Cardiac septum (tissue), 1 donor: ENCODE results near the gene RBFOX1. TPM values are rescaled to one million over a fixed set of nuclear protein-coding genes. Genes with fewer than 3 reads are reported as not detected.

ENCODE experiments used
- DNase-seq: peaks from one replicate; pipeline ENCODE4 v3.0.0-alpha.2; 2020; ENCODE audit warnings: low spot score
- intact Hi-C: fragments of 100-400 bp; cut with DNase I; formaldehyde crosslinking; loops from one replicate; pipeline ENCODE4 v1.14.0; 2022
- total RNA-seq: library from RNA; stranded (reverse); fragmentation: NEBNext Ultra II Directional; extraction: Animal tissue kit (Norgen Biotek cat#: 25700); gene quantifications from one replicate; pipeline ENCODE4 v1.2.1, GENCODE V29; 2021
- donor health status: DM: no; HTN: no; CAD: no.

The RBFOX1 gene
- total RNA-seq, 1 donor from 2014 or later = 27.1 TPM

DNA sequence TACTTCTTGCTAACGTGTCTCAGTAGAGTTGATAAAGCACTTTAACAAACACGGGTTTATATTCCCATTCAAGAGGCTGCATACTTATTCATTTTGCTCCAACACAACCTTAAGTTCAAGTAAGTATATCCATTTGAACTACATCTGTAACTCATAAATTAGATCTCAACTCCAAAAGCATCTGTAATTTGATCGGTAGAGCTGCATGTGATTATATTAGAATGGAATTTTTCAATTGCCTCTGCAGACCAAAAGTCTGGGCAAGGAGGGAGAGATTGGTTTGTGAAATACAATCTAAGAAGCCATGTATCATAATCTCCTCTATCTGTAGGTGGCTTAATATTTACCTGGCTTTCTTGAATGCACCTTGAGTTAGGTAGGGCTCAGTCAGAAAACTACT lies 371.0 kb downstream of the RBFOX1 start:
- intact Hi-C loops = no loop called here
- no peak for DNase-seq

DNA sequence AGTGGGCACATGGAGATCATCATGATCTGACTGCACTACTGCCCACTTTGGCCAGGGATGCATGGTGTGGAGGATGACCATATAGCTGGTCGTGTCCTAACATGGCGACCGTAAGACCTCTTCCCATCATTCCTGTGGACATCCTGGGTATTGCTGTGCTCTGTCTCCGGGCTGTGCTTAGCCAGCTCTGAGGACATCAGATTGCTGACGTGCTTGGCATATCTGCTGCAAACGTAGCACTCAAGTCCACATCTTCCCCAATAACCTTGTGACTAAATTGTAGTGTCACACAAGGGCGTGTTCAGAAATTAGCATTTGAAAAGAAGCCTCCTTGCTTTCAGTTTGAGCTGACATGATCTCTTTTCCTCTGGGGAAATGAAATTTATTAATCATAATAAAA lies 373.2 kb downstream of the RBFOX1 start:
- DNase-seq = no peak
- intact Hi-C loops = no loop called here

DNA sequence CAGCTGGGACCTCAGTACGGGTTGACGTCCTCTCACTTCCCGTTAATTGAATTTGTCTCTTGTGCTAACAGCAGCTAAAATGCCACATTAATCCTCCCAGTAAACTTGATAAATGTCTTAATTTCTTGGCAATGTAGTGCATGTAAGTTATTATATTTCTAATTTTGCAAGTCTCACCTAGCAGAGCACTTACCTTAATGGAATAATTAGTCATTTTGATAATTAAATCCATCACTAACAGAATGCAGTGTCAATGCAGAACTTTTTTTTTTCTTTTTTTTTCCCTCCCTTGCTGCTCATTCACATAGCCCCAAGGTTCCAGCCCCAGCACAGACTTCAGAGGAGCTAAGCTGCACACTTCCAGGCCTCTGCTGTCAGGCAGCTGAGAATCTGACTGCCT lies 376.5 kb downstream of the RBFOX1 start:
- intact Hi-C loops = no loop called here
- no peak for DNase-seq

DNA sequence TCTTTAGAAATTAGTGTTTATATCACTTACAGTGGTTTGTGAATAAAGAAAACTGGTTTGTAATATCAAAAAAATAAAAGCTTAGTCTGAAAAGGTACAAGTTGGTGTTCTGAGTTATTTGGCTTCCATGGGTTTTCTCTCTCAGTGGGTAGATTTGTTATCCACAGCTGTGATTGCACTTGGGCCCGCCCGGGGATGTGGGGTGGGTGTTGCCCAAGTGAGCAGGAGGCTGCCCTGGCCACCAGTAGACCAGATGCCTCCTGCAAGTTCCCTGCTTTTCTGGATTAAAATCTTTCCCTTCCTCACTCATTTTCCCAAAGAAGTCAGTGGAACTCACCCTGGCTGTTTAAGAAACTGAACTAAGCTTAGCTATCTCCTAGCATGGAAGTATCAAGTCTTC lies 380.6 kb downstream of the RBFOX1 start:
- intact Hi-C loops = no loop called here

DNA sequence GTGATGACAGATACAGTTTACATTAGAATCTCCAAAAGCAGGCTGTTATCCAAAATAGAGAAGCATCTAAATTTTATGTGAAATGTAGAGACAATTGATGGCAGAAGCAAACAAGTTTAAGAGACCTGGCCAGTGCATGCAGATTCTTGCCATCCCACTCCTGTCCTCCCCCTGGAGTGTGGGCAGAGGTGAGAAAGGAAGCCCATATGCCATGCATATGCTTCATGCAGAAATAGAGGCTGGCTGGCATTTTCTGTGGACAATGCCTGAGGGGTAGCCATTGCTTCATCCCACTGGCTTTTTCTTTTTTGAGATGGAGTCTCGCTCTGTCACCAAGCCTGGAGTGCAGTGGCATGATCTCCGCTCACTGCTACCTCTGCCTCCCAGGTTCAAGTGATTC lies 382.1 kb downstream of the RBFOX1 start:
- DNase-seq = no peak
- intact Hi-C loops = no loop called here

More for the DNA sequence above, 380.6 kb downstream of the RBFOX1 start:
- DNase-seq = no peak

DNA sequence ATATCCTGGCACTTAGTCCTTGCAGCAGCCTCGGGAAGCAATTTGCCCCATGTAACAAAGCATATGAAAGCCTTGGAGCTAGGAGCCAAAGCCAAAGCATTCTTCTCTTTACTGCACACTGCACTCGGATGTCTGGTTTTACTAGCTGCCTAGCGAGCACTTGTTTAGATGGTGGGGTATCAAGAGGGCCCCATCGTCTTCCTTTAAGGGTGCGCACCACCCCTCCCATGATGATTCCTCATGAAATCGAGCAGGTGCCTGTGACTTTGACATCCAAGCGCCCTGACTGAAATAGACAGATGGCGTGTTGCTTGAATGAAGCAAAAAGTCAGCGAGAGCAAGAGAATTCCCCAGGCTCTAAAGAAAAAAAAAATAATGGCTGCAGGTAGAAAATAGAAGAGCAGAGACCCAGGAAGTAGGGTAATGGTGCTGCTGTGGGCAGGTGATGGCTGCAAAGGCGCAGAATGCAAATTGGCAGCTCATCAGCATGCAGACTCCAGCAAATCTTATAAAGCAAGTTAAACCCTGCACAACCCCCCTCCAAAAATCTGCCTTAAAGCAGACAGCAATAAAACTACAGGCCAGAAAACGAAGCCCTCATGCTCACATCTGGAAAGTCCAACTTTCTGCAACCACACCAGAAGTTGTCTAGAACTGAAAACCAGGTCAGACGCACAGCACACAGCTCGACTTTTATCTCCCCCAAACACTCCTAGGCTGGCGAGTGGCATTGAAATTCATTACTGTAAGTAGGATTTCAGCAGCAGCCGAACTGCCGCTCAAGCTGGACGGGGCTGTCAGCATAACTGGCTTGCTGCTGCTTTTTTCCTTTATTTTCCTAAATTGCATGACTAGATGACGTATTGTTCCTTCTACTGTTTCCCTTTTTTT lies 384.3 kb downstream of the RBFOX1 start:
- intact Hi-C loops = no loop called here
- no peak for DNase-seq

DNA sequence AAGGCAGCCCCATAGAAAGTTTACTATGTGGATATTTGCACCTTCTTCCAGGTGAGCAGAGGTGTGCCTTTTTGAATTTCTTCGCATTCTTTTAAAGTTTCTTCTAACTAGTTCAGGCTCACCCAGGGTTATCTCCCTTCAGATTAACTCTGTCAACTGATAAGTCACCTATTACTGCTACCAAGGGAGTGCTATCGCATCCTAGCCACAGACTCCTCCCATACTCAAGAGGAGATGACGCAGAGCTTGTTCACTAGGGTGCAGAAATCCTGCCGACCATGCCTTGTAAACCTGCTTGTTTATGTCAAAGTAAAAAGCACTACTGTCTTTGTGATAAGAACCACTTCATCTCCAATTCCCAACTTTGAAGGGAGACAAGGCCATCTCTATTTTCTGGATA lies 390.1 kb downstream of the RBFOX1 start:
- no peak for DNase-seq
- intact Hi-C loops = no loop called here

DNA sequence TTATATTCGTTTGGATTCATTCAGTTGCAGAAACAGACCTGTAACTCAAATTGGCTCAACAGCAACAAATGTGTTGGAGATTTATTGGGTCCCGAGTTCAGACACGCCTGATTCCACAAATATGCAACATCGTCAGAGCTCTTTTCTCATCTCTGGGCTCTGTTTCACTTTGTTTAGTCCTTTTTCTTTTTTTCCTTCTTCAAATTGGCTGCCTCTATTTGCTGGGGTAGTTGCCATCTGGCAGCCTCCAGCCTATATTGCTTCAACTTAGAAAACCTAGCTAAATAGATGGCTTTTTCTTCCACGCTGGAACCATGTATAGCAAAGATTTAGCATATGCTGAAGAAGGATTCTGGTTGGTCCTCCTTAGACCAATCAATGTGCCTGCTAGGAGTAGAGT lies 398.5 kb downstream of the RBFOX1 start:
- intact Hi-C loops = no loop called here
- DNase-seq = no peak

DNA sequence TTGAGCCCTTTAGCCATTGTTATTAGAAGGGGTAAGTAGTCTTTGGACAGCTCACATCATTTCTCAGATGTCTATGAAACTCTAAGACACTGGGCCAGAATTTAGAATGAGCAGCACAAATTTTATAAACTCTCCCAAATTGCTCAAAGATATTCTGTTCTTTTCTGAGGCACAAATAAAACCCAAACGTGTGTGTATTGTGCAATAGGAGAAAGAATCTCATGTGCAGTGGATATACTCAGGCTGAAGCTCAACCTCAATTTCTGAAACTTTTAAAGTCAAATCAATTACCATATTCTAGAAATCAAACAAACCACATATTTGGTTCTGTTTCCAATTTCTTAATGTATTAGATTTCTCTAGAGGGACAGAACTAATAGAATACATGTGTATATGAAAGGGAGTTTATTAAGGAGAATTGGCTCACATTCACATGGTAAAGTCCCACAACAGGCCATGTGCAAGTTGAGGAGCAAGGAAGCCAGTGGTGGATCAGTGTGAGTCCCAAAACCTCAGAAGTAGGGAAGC lies 403.6 kb downstream of the RBFOX1 start:
- no peak for DNase-seq
- intact Hi-C loops = no loop called here

DNA sequence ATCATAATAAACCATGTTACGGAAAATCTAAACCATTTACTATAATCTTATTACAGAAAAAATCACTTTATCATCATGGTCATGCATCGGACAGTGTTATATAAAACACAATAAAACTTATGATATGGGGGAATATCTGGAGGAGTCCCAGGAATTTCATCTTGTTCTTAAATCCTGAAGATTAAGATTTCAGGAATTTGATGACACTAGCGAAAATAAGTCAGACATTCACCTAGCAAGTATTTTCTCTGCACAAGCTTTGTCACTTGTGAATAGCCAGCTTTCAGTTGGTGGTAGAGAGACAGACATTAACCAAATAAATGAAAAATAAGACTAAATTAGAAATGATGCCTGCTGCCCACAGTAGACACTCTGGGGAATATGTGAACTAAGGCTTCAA lies 410.0 kb downstream of the RBFOX1 start:
- DNase-seq = no peak
- intact Hi-C loops = no loop called here

DNA sequence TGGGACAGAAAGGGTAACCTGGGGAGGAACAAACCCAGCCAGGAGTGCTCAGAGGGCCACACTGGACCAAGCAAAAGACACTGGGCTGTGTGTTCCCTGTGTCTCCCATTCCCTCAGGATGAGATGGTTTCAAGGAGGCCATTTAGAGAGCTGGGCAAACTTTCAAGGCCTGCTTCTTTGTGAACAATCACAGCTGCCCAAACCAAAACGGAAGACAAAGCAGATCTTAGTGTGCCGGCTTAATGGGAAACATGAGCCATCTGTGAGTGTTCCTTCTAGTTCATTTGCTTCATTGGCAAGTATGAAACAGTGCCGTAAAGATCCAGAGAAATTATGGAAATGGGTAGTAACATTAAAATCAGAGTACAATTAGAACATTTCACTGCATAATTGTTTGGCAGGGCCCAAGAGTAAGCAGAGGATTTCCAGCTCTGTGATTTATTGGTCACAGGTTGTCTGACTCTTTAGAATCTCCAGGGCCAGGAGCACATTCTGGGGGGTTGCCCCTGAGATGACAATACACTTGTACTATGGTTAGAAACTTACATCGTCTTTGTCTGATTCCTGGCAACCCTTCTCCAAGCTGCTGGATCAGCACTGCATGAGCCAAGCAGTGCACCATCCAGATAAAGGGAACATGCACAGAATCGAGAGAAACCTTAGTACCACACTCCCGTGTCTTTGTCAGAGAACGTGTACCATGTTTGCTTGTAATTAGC lies 412.1 kb downstream of the RBFOX1 start:
- DNase-seq = no peak
- intact Hi-C loops = no loop called here

DNA sequence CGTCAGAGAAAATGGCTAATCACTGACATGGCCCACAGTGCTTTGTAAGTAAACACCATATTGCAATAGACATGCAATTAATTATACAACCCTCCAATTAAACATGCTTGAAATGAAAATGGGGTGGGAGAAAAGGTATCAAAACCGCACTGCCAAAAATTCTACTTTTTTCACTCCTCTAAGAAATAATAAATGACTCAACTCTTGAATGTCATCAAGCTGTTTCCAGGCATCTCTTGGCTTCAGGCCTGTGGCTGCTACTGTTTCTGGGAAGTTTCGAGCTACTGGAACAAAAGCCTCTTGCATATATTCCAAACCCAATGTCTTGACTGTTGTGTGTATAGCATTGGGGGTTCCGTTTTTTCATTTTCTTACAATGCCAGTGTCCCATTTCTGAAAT lies 412.6 kb downstream of the RBFOX1 start:
- intact Hi-C loops = no loop called here
- DNase-seq = no peak

DNA sequence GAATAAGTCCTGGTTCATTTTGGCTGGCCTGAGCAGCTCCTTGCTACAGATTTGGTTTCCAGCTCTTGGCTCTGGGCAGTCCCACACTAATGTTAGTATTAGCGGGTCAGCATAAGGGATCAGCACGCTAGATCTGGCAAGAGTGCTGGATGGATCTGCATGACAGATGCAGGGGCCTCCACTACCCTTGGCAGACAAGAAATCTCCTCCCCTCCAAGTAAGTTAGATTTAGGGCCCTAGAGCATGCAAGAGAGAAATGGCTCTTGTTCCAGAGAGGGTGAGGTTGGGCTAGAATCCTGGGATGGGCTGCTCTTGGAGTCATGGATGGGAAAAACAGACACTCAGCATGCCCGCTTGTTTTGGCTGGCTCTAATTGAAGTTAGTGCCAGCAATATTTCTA lies 414.3 kb downstream of the RBFOX1 start:
- intact Hi-C loops = no loop called here
- DNase-seq = no peak

DNA sequence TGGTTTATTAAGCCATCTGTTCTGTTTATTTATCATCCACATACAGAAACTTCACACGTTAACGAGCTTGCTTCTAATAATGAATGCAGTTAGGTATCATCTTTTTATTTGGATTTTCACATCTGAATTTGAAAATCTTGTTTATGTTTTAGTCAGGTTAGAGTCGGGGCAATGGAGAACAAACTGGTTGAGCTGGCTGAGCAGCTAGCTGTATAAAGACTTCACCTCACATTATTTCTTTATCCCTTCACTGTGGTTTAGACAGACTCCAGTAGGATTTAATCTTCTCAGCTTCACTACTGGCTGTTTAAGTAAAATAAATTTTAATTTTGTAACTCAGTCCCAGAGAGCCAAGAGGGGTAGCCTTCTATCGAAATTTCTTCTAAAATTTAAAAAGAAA lies 415.9 kb downstream of the RBFOX1 start:
- no peak for DNase-seq
- intact Hi-C loops = no loop called here

DNA sequence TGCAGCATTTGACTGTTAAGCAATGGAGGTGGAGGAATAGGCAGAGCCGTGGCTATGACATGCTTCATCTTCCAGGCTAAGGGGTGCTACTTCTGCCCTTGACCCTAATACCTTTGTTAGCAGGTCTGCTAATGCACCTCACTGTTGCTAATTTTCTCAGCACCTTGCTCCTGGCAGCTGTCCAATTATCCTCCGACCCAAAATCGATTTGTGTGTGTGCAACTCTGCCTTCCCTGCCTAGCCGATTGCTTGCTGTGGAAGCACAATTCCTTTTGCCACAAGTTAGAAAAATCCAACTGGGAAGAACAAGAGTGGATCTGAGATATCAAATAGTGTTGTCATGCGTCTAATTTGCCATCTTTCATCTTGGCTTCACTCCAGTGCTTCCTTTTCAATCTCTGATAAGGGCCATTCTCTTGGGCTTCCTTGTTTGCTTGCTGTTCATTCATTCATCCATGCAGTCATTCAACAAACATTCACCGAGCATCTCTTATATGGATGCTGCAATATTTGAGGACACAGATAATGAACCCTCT lies 422.8 kb downstream of the RBFOX1 start:
- intact Hi-C loops = no loop called here
- DNase-seq = no peak
